K562 (cell line): ENCODE results near the gene PMPCA. TPM values are rescaled to one million over a fixed set of nuclear protein-coding genes. Genes with fewer than 3 reads are reported as not detected.

Experiments used
- ATAC-seq: fragments of 200-7000 bp; cut with Tn5 transposase; 3 replicates; pipeline ENCODE4 v1.9.1; 2020; ENCODE audit warnings: moderate library complexity
- BruUV-seq: library from RNA; stranded (reverse); fragments of 400-500 nt; replicated peaks from 2 replicates; lab custom pipeline; 2021; lab: Mats Ljungman, UMichigan
- CTCF ChIA-PET: fragments of 300-600 bp; formaldehyde crosslinking; extraction: SDS; loops from one replicate; lab custom pipeline; 2021; ENCODE audit warnings: low intra/inter-chr PET ratio; lab: Yijun Ruan, JAX
- POLR2A ChIA-PET: fragments of 300-600, 350-650 bp; sonication (Branson Sonifier 250); formaldehyde crosslinking; extraction: SDS; loops from one replicate; lab custom pipeline; 2021; ENCODE audit warnings: antibody characterized with exemption, inconsistent platforms; lab: Yijun Ruan, JAX
- DNase-seq, 4 experiments: peaks; one replicate each; pipeline versions ENCODE4 v3.0.0 to v3.0.0-alpha.2; 2011 to 2018; ENCODE audit warnings: low spot score in 3 of 4, mixed read lengths in 3 of 4; ENCODE audit errors: extremely low read depth in 1 of 4
- FAIRE-seq: peaks from 2 replicates; lab custom pipeline; 2011; peaks lifted over from hg19 to GRCh38; lab: Jason Lieb, UNC
- H2AFZ ChIP-seq: 2 replicates; pipeline ENCODE4 v1.6.0; 2011; ENCODE audit warnings: low read depth, low read length, control low read depth, inconsistent platforms
- H3K27ac ChIP-seq: fragments of 200-600 bp; 3 replicates; pipeline ENCODE4 v1.8.0; 2011; ENCODE audit warnings: low read depth, mild to moderate bottlenecking, control low read depth, inconsistent platforms, low read length, moderate library complexity, mixed read lengths; ENCODE audit errors: extremely low read depth
- H3K27me3 ChIP-seq, 2 experiments: fragments of 300-600 bp in 1 of 2; 2 replicates in 1 of 2; 3 replicates in 1 of 2; pipeline versions ENCODE4 v1.6.0 to v1.8.0; 2011; ENCODE audit warnings: inconsistent platforms in 2 of 2, low read length in 2 of 2, mild to moderate bottlenecking in 1 of 2, mixed read lengths in 1 of 2, moderate library complexity in 1 of 2; ENCODE audit not compliant: control insufficient read depth in 2 of 2, insufficient read depth in 2 of 2
- H3K36me3 ChIP-seq: fragments of 300-600 bp; 3 replicates; pipeline ENCODE4 v1.8.0; 2011; ENCODE audit warnings: mild to moderate bottlenecking, low read length, inconsistent platforms; ENCODE audit not compliant: control insufficient read depth, insufficient read depth
- H3K4me1 ChIP-seq, 2 experiments: fragments of 200-600 bp in 1 of 2; replicated peaks in 1 of 2; 2 replicates in 1 of 2; 3 replicates in 1 of 2; pipeline versions ENCODE4 v1.5.1 to v1.8.0; 2011; ENCODE audit warnings: inconsistent platforms in 2 of 2, low read length in 2 of 2, mild to moderate bottlenecking in 1 of 2, mixed read lengths in 1 of 2, moderate library complexity in 1 of 2; ENCODE audit not compliant: control insufficient read depth in 2 of 2, insufficient read depth in 2 of 2
- H3K4me2 ChIP-seq: 2 replicates; pipeline ENCODE4 v1.6.1; 2011; ENCODE audit warnings: low read length, control low read depth, inconsistent platforms, mixed read lengths; ENCODE audit not compliant: insufficient read depth
- H3K4me3 ChIP-seq: fragments of 200-600 bp; sonication (generic), shearing (Covaris generic); 2 replicates; pipeline ENCODE4 v1.5.1; 2016; ENCODE audit warnings: control low read depth, inconsistent platforms
- H3K79me2 ChIP-seq: fragments of 200-600 bp; 3 replicates; pipeline ENCODE4 v1.8.0; 2011; ENCODE audit warnings: low read length, inconsistent platforms; ENCODE audit not compliant: control insufficient read depth, insufficient read depth
- H3K9ac ChIP-seq, 2 experiments: 2 replicates each; pipeline versions ENCODE4 v1.6.0 to v1.6.1; 2011; ENCODE audit warnings: low read depth in 2 of 2, low read length in 2 of 2, control low read depth in 1 of 2, inconsistent platforms in 1 of 2, mild to moderate bottlenecking in 1 of 2, mixed read lengths in 1 of 2; ENCODE audit not compliant: insufficient read depth in 1 of 2
- H3K9me1 ChIP-seq: one replicate; pipeline ENCODE4 v1.6.0; 2011; ENCODE audit warnings: inconsistent platforms, mild to moderate bottlenecking, low read length, moderate library complexity; ENCODE audit not compliant: control insufficient read depth, insufficient read depth
- H3K9me3 ChIP-seq: replicated peaks from 2 replicates; pipeline ENCODE4 v1.5.1; 2011; ENCODE audit warnings: low read depth, low read length, inconsistent platforms; ENCODE audit not compliant: control insufficient read depth, insufficient read depth
- H4K20me1 ChIP-seq: replicated peaks from 2 replicates; pipeline ENCODE4 v1.6.1; 2011; ENCODE audit warnings: low read length, inconsistent platforms, mixed read lengths; ENCODE audit not compliant: control insufficient read depth, insufficient read depth
- ARNT ChIP-seq, 2 experiments: fragments of 450-650 bp; IDR thresholded peaks; 2 replicates each; pipeline ENCODE4 v1.6.1; 2016; ENCODE audit warnings: mild to moderate bottlenecking in 1 of 2
- ASH1L ChIP-seq: fragments of 450-650 bp; IDR thresholded peaks from 2 replicates; pipeline ENCODE4 v1.6.1; 2018; ENCODE audit warnings: borderline replicate concordance, mild to moderate bottlenecking, low read depth; ENCODE audit not compliant: partially characterized antibody
- CEBPG ChIP-seq, 3 experiments: fragments of 200-800 bp in 1 of 3; sonication (Bioruptor generic) in 1 of 3; sonication (generic) in 1 of 3; formaldehyde crosslinking in 1 of 3; IDR thresholded peaks in 2 of 3; conservative IDR thresholded peaks in 1 of 3; 2 replicates each; pipeline versions ENCODE4 v1.6.1 to v1.8.0; 2016 to 2022; ENCODE audit warnings: missing compliant biosample characterization in 2 of 3, missing genetic modification characterization in 2 of 3, mild to moderate bottlenecking in 1 of 3, missing genetic modification reagents in 1 of 3
- DACH1 ChIP-seq: fragments of 450-650 bp; IDR thresholded peaks from 2 replicates; pipeline ENCODE4 v1.6.1; 2018; ENCODE audit not compliant: partially characterized antibody
- FOXK1 ChIP-seq: sonication (generic); formaldehyde crosslinking; IDR thresholded peaks from 2 replicates; pipeline ENCODE4 v1.8.0; 2022; ENCODE audit warnings: missing genetic modification reagents, mild to moderate bottlenecking, borderline replicate concordance
- HOXB6 ChIP-seq: fragments of 250-450 bp; sonication (Bioruptor Pico); IDR thresholded peaks from 2 replicates; pipeline ENCODE4 v1.5.1; 2022; ENCODE audit warnings: mild to moderate bottlenecking, borderline replicate concordance
- NFIC ChIP-seq: fragments of 450-650 bp; IDR thresholded peaks from 2 replicates; pipeline ENCODE4 v1.6.1; 2017; ENCODE audit warnings: mild to moderate bottlenecking, inconsistent platforms
- POLR2G ChIP-seq: fragments of 200-400 bp; formaldehyde crosslinking; IDR thresholded peaks from 2 replicates; pipeline ENCODE4 v1.6.1; 2017; ENCODE audit warnings: low read depth, mild to moderate bottlenecking, antibody characterized with exemption, low read length, moderate library complexity
- RBFOX2 ChIP-seq: fragments of 200-400 bp; formaldehyde crosslinking; IDR thresholded peaks from 2 replicates; pipeline ENCODE4 v1.6.1; 2017; ENCODE audit warnings: low read depth, mild to moderate bottlenecking, low read length, moderate library complexity
- SOX6 ChIP-seq: fragments of 450-650 bp; IDR thresholded peaks from 2 replicates; pipeline ENCODE4 v1.6.1; 2014; ENCODE audit warnings: mild to moderate bottlenecking
- SRSF7 ChIP-seq: fragments of 200-400 bp; formaldehyde crosslinking; optimal IDR thresholded peaks from 2 replicates; pipeline ENCODE3; 2017; ENCODE audit warnings: mild to moderate bottlenecking, low read depth, low read length
- ZC3H4 ChIP-seq: sonication (generic); formaldehyde crosslinking; IDR thresholded peaks from 2 replicates; pipeline ENCODE4 v1.9.0; 2021; ENCODE audit warnings: missing genetic modification reagents, borderline replicate concordance
- ZNF41 ChIP-seq: fragments of 250-450 bp; sonication (Bioruptor Pico); conservative IDR thresholded peaks from 2 replicates; pipeline ENCODE4 v1.4.0; 2020; ENCODE audit warnings: mild to moderate bottlenecking
- ZNF695 ChIP-seq: fragments of 450-650 bp; formaldehyde crosslinking; IDR thresholded peaks from 2 replicates; pipeline ENCODE4 v1.4.0; 2020; ENCODE audit warnings: mild to moderate bottlenecking, moderate library complexity
- ZNF717 ChIP-seq: fragments of 250-450 bp; sonication (Bioruptor Pico); IDR thresholded peaks from 2 replicates; pipeline ENCODE4 v1.5.0; 2021
- WGBS: fragments of 100-300 bp; shearing (Covaris generic); methylation state at CpG from one replicate; pipeline ENCODE4 v1.1.6; 2016; ENCODE audit warnings: low coverage, mixed read lengths; ENCODE audit not compliant: insufficient coverage; ENCODE audit errors: missing lambda C conversion rate; 5-methylcytosine and 5-hydroxymethylcytosine counted together
- in situ Hi-C: fragments of 300-500 bp; cut with MboI; formaldehyde crosslinking; loops from 4 replicates; pipeline ENCODE4 v1.15.0; 2018; ENCODE audit warnings: inconsistent platforms, mixed read lengths
- intact Hi-C: fragments of 100-400 bp; cut with micrococcal nuclease; formaldehyde crosslinking; loops from 2 replicates; pipeline ENCODE4 v1.14.2; 2022
- polyA plus RNA-seq, 8 experiments: library from polyadenylated mRNA; depleted of rRNA in 4 of 8; stranded (reverse) in 5 of 8; unstranded in 3 of 8; fragments of >200 nt; fragmentation: Nextera tagmentation in 2 of 8; fragmentation: Illumina TruSeq in 1 of 8; extraction: Ambion mirVana in 2 of 8; extraction: Trizol in 1 of 8; gene quantifications; 2 replicates each; pipeline versions ENCODE4 v1.2.1 to v1.2.3, GENCODE V29; 2011 to 2014; ENCODE audit warnings: inconsistent platforms in 1 of 8, missing spikeins in 1 of 8
- total RNA-seq, 7 experiments: library from RNA; depleted of rRNA in 6 of 7; stranded (reverse); fragments of >200 nt in 6 of 7; fragmentation: Illumina TruSeq in 2 of 7; extraction: Trizol in 2 of 7; gene quantifications; 2 replicates each; pipeline versions ENCODE4 v1.2.1 to v1.2.3, GENCODE V29; 2011 to 2021; ENCODE audit warnings: low replicate concordance in 1 of 7
- TF ChIP-seq, protein P1 (sequence below): sonication (generic); formaldehyde crosslinking; IDR thresholded peaks from 2 replicates; pipeline ENCODE4 v1.9.0; 2022; ENCODE audit warnings: mild to moderate bottlenecking, missing genetic modification reagents

Gene PMPCA
- total and polyA plus RNA-seq, 9 of the 15 experiments (the other 6 are each of a cell fraction or from before 2014, with no cell fraction given) = 23.9 to 143 (median 86.6) TPM

GRCh38 chr9:136432591-136432990, 22.1 kb downstream of the PMPCA start:
- no peak overlapping the region; a peak in 1 of 4 replicates for H3K9ac ChIP-seq
- peaks cover 9 to 48% of the 10 kb centered on the region in 2 experiments for H3K4me1 ChIP-seq
- H3K4me3 ChIP-seq = no peak overlapping the region
- H4K20me1 ChIP-seq = peaks cover 11% of the 10 kb centered on the region; the same call in 1 of the 2 replicates
- POLR2A ChIA-PET = interaction anchor here (0.7 to 5.6 kb wide), 3 partner anchors 9 to 11 kb away, joined by 3 to 33 read pairs (median 3); no protein-coding TSS in a partner anchor
- peaks cover 29% of the 10 kb centered on the region for H3K79me2 ChIP-seq
- no peak for ATAC-seq
- CTCF ChIA-PET = no interaction called here
- BruUV-seq = no TSS peak
- H3K27me3 ChIP-seq = no peaks in the 10 kb centered on the region
- H3K4me2 ChIP-seq = no peak overlapping the region
- TF ChIP-seq NFIC = no peak
- no peak for TF ChIP-seq ZNF717
- TF ChIP-seq SRSF7 = no peak
- TF ChIP-seq HOXB6 (CRISPR knock-in tag) = no peak
- TF ChIP-seq DACH1 = no peak
- no peak for TF ChIP-seq ZNF695 (CRISPR knock-in tag)
- TF ChIP-seq ZNF41 (CRISPR knock-in tag) = no peak
- 0 out of 2 replicates have a peak, but pooled peaks have one; percentile 0 for TF ChIP-seq POLR2G
- TF ChIP-seq ARNT (IDR thresholded peaks at IDR 0.05) = no peak
- no peak for TF ChIP-seq ZC3H4 (CRISPR knock-in tag)
- no peak for TF ChIP-seq ASH1L
- 0 out of 2 replicates have a peak, but pooled peaks have one; percentile 11 for TF ChIP-seq RBFOX2
- no peak for TF ChIP-seq SOX6
- TF ChIP-seq FOXK1 (CRISPR knock-in tag) = no peak
- no peak for TF ChIP-seq CEBPG (CRISPR knock-in tag; IDR thresholded peaks at IDR 0.05)
- no peak for TF ChIP-seq CEBPG (tag; conservative IDR thresholded peaks at IDR 0.05 in 1 of 2, IDR thresholded peaks at IDR 0.05 in 1 of 2)
- TF ChIP-seq, protein P1, sequence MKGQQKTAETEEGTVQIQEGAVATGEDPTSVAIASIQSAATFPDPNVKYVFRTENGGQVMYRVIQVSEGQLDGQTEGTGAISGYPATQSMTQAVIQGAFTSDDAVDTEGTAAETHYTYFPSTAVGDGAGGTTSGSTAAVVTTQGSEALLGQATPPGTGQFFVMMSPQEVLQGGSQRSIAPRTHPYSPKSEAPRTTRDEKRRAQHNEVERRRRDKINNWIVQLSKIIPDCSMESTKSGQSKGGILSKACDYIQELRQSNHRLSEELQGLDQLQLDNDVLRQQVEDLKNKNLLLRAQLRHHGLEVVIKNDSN (CRISPR knock-in tag) = no peak
- TF ChIP-seq, all 486 proteins: peak for 2
- Histone ChIP-seq H2AFZ (no peak overlapping the region), H3K36me3 (peaks cover 61% of the 10 kb centered on the region; the same call in 1 of the 3 replicates), H3K27ac (no peak overlapping the region), H3K9me1 (peaks cover 10% of the 10 kb centered on the region), H3K9me3 (no peaks in the 10 kb centered on the region)
- DNase-seq (no peak), FAIRE-seq (no peak)
- intact Hi-C loops = no loop called here
- in situ Hi-C loops = no loop called here
- WGBS = 99% methylated on average over 14 of the region's 26 CpGs
